ENCODE results near the gene LGMN. TPM values are rescaled to one million over a fixed set of nuclear protein-coding genes. Genes with fewer than 3 reads are reported as not detected.

Gene LGMN
- total RNA-seq: 100 to 1,000 TPM in 1 of 4 donors, 10 to 100 TPM in 3; 26.5 to 103 (median 57.2) TPM

DNA sequence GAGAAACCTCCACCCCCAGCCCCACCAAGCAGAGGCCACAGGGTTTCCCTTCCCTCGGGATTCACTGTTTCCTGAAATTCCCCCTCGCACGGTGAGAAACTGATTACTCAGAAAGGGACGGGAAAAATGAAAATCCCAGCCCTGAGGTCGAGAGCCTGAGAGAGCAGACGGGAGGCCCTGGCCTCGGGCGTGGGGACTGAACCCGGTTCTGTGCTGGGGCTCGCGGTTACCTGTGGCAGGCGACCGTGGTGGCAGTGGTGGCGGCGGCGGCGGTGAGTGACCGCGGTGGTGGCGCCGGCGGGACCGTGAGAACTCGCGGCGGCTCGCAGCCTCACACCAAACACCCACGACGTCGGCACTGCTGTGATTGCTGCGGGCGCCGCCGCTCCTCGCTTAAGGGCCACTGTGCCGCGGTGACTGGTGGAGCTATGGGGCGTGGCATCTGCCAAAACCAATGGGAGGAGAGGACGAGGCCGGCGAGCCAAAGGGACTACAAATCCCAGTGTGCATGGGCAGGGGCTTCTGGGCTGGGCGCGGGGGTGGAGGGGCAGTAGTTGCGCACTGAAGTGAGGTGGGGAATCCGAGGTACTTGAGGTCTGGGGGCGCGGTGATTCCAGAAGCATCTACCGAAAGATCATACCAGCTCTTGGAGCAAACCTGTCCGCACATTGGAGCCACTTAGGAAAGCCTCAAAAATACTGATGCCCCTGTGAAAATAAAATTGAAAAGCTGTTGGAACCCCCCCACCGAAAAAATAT, at the start of gene LGMN:
LGMN (minus strand) TSS at position 369 of the 758 bp plus-strand sequence. CDS start 15,841 bp downstream, outside the sequence.
- Histone ChIP-seq H3K4me3 (peak within 1 kb of the TSS; percentile 50 to 81 (median 68)), H3K9me3 (no peaks in the 10 kb centered on the region), H3K4me1 (peaks cover 0 to 20% (median 11%) of the 10 kb centered on the region in 4 donors), H3K36me3 (no peaks in the 10 kb centered on the region), H3K27me3 (no peaks in the 10 kb centered on the region), H3K27ac (peak within 1 kb of the TSS; percentile 85 to 91 (median 87))
- 4 to 21% methylated on average over 2 to 49 of the region's 50 CpGs for WGBS, 2 donors (ENCODE audit: low coverage in 1 of 2)
- intact Hi-C loops (cut with DNase I; ENCODE audit: low total_unique reads): no loop called here
- in situ Hi-C loops (cut with MboI; ENCODE audit: low pct_ligation_motif_present in 1 of 4, low pct_unique_long_range_greater_than_20kb in 1 of 4, low sequenced_read_pairs in 3 of 4): no loop called here
- peak; percentile 96 for DNase-seq
- TF ChIP-seq, protein P1, sequence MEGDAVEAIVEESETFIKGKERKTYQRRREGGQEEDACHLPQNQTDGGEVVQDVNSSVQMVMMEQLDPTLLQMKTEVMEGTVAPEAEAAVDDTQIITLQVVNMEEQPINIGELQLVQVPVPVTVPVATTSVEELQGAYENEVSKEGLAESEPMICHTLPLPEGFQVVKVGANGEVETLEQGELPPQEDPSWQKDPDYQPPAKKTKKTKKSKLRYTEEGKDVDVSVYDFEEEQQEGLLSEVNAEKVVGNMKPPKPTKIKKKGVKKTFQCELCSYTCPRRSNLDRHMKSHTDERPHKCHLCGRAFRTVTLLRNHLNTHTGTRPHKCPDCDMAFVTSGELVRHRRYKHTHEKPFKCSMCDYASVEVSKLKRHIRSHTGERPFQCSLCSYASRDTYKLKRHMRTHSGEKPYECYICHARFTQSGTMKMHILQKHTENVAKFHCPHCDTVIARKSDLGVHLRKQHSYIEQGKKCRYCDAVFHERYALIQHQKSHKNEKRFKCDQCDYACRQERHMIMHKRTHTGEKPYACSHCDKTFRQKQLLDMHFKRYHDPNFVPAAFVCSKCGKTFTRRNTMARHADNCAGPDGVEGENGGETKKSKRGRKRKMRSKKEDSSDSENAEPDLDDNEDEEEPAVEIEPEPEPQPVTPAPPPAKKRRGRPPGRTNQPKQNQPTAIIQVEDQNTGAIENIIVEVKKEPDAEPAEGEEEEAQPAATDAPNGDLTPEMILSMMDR (IDR thresholded peaks at IDR 0.05): no peak
- TF ChIP-seq EP300 (IDR thresholded peaks at IDR 0.05; ENCODE audit: low read depth) (no peak), POLR2AphosphoS5 (IDR thresholded peaks at IDR 0.05) (peak; percentile 99), POLR2A (IDR thresholded peaks at IDR 0.05) (peak; percentile 97)

DNA sequence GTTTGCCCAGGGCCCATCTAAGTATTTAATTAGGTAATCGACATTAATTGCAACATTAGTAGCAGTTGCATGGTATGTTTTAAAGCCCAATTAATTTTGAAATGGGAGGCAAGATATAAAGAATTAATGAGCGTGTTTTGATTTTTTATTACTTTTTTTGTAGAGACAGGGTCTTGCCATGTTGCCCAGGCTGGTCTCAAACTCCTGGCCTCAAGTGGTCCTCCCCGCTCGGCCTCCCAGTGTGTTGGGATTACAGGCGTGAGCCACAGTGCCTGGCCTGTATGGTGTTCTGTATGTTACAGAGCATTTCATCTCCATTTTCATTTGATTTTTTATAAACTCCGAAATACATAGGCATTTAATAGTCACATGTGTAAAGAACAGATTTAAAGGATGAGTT, 46.5 kb upstream of the LGMN start:
- H3K4me1 ChIP-seq: peaks cover 12 to 29% (median 20%) of the 10 kb centered on the region in 4 donors
- in situ Hi-C loops (cut with MboI; ENCODE audit: low pct_ligation_motif_present in 1 of 4, low pct_unique_long_range_greater_than_20kb in 1 of 4, low sequenced_read_pairs in 3 of 4): loop anchor here in 1 of 4 donors (25.0 kb wide), 1 partner anchor 108 kb away; no protein-coding TSS in a partner anchor
- H3K36me3 ChIP-seq: peaks cover 0 to 15% (median 4%) of the 10 kb centered on the region in 4 donors

DNA sequence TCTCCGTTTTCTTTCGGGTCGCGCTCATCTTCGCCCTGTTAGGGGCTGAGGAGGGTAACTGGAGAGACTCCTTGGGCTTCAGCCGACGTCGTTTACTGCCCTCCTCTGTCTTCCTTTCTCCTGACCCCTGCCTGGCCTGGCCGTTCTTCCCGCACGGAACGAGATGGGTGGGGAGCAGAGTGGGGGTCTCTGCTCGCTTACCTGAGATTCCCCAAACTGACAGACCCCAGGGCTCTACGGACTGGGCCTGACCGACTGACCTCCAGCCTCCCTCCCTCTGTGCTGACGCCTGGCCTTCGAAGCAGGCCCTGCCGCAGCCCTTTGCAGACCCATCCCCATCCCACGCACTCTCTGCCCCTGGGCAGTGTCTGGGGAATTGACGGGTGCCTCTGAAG, 46.1 kb upstream of the LGMN start:
- 0% methylated on average over 4 to 20 of the region's 20 CpGs for WGBS, 2 donors (ENCODE audit: low coverage in 1 of 2)
- peak overlapping the region; percentile 88 to 99 (median 92) for H3K4me3 ChIP-seq
- H3K4me1 ChIP-seq: peaks cover 9 to 28% (median 20%) of the 10 kb centered on the region in 4 donors
- peaks cover 9% of the 10 kb centered on the region in 2 donors for H3K9me3 ChIP-seq
- peak overlapping the region; percentile 89 to 96 (median 92) for H3K27ac ChIP-seq
- DNase-seq: peak; percentile 16
- in situ Hi-C loops (cut with MboI; ENCODE audit: low pct_ligation_motif_present in 1 of 4, low pct_unique_long_range_greater_than_20kb in 1 of 4, low sequenced_read_pairs in 3 of 4) (loop anchor here in 1 of 4 donors (25.0 kb wide), 1 partner anchor 107 kb away; no protein-coding TSS in a partner anchor), intact Hi-C loops (cut with DNase I; ENCODE audit: low total_unique reads) (no loop called here)
- peaks cover 0 to 15% (median 4%) of the 10 kb centered on the region in 4 donors for H3K36me3 ChIP-seq
- TF ChIP-seq POLR2AphosphoS5 (IDR thresholded peaks at IDR 0.05) (no peak), EP300 (IDR thresholded peaks at IDR 0.05; ENCODE audit: low read depth) (no peak), POLR2A (IDR thresholded peaks at IDR 0.05) (no peak)
- TF ChIP-seq, protein P1 (IDR thresholded peaks at IDR 0.05): no peak
- H3K27me3 ChIP-seq: no peaks in the 10 kb centered on the region

More for the DNA sequence above, 46.5 kb upstream of the LGMN start:
- TF ChIP-seq POLR2A (IDR thresholded peaks at IDR 0.05) (no peak), EP300 (IDR thresholded peaks at IDR 0.05; ENCODE audit: low read depth) (no peak), POLR2AphosphoS5 (IDR thresholded peaks at IDR 0.05) (no peak)
- TF ChIP-seq, protein P1 (IDR thresholded peaks at IDR 0.05): no peak
- WGBS, 2 donors (ENCODE audit: low coverage in 1 of 2): 58 to 62% methylated on average over 6 of the region's 6 CpGs
- Histone ChIP-seq H3K4me3 (peak overlapping the region; percentile 88 to 99 (median 92)), H3K27ac (peak overlapping the region; percentile 89 to 96 (median 92)), H3K27me3 (no peaks in the 10 kb centered on the region), H3K9me3 (peaks cover 4 to 5% of the 10 kb centered on the region in 2 donors)
- DNase-seq: no peak
- intact Hi-C loops (cut with DNase I; ENCODE audit: low total_unique reads): no loop called here
